Measurements from ENCODE around the gene CTNNA3. TPM values are rescaled to one million over a fixed set of nuclear protein-coding genes. Genes with fewer than 3 reads are reported as not detected.
"Not testable (repeated sequence)": the region's sequence is repeated elsewhere in the genome, so short reads cannot be mapped to it uniquely, and the experiment has no call there.

The CTNNA3 gene
- total RNA-seq, 4 donors from 2014 or later = 1.5 to 9.8 (median 4.3) TPM

- Histone ChIP-seq H3K27me3 (no peaks in the 10 kb centered on the region), H3K36me3 (no peaks in the 10 kb centered on the region), H3K4me1 (no peaks in the 10 kb centered on the region), H3K27ac (no peak overlapping the region), H3K4me3 (no peak overlapping the region), H3K9me3 (no peaks in the 10 kb centered on the region)
- intact Hi-C loops (cut with DNase I; ENCODE audit: low total_unique reads) = no loop called here
- DNase-seq = no peak
- TF ChIP-seq, protein P1, sequence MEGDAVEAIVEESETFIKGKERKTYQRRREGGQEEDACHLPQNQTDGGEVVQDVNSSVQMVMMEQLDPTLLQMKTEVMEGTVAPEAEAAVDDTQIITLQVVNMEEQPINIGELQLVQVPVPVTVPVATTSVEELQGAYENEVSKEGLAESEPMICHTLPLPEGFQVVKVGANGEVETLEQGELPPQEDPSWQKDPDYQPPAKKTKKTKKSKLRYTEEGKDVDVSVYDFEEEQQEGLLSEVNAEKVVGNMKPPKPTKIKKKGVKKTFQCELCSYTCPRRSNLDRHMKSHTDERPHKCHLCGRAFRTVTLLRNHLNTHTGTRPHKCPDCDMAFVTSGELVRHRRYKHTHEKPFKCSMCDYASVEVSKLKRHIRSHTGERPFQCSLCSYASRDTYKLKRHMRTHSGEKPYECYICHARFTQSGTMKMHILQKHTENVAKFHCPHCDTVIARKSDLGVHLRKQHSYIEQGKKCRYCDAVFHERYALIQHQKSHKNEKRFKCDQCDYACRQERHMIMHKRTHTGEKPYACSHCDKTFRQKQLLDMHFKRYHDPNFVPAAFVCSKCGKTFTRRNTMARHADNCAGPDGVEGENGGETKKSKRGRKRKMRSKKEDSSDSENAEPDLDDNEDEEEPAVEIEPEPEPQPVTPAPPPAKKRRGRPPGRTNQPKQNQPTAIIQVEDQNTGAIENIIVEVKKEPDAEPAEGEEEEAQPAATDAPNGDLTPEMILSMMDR (IDR thresholded peaks at IDR 0.05) = no peak
- TF ChIP-seq POLR2A (IDR thresholded peaks at IDR 0.05) = no peak
These were observed 156.7 kb downstream of the CTNNA3 start for GRCh38 chr10:67539312-67539711.

- no peaks in the 10 kb centered on the region for H3K4me1 ChIP-seq
- H3K27me3 ChIP-seq = no peaks in the 10 kb centered on the region
- H3K36me3 ChIP-seq = no peaks in the 10 kb centered on the region
- no peak overlapping the region for H3K4me3 ChIP-seq
- intact Hi-C loops (cut with DNase I; ENCODE audit: low total_unique reads) = no loop called here
- no peaks in the 10 kb centered on the region for H3K9me3 ChIP-seq
- H3K27ac ChIP-seq = no peak overlapping the region
- TF ChIP-seq, protein P1 (IDR thresholded peaks at IDR 0.05) = no peak
- DNase-seq = no peak
These were observed 158.1 kb downstream of the CTNNA3 start for GRCh38 chr10:67537906-67538305.

DNA sequence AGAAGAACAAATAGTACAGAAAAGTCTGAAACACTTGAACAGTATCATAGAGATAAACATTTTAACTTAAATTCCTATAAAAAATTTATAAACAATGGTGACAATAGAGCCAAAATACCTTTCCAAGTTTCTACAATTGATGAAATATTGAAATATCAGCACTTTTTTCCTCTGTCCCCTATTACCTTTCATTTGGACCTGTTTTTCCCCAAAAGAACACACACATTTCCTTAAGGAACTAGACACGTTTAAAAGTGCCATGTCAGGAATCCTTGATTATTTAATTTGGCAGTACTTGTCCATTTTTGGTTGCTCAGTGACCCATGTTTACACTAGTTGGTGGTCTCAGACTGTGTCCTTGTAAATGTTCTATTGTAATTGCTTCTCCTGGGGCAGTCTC, 162.6 kb downstream of the CTNNA3 start:
- Histone ChIP-seq H3K4me1 (no peaks in the 10 kb centered on the region), H3K9me3 (no peaks in the 10 kb centered on the region), H3K36me3 (no peaks in the 10 kb centered on the region), H3K27me3 (no peaks in the 10 kb centered on the region), H3K4me3 (no peak overlapping the region), H3K27ac (no peak overlapping the region)
- intact Hi-C loops (cut with DNase I; ENCODE audit: low total_unique reads) = no loop called here
- no peak for TF ChIP-seq POLR2A (IDR thresholded peaks at IDR 0.05)
- TF ChIP-seq, protein P1 (IDR thresholded peaks at IDR 0.05) = no peak
- no peak for DNase-seq

- H3K4me3 ChIP-seq; DNase-seq; H3K27ac ChIP-seq; H3K4me1 ChIP-seq; H3K36me3 ChIP-seq; H3K9me3 ChIP-seq; H3K27me3 ChIP-seq; intact Hi-C loops (cut with DNase I; ENCODE audit: low total_unique reads): not testable (repeated sequence)
These were observed 165.0 kb downstream of the CTNNA3 start for GRCh38 chr10:67530990-67531389.

DNA sequence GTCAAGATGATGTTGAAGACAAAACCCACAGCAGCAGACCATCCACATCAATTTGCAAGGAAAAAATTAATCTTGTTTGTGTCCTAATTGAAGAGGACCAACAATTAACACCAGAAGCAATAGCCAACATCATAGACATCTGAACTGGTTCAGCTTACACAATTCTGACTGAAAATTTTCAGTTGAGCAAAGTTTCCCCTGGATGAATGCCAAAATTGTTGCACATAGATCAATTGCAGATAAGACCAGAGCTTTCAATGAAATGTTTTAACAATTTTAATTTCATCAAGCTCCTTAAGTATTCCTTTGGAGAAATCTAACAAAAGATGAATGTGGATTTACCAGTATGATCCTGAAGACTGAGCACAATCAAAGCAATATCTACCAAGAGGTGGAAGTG, 168.6 kb downstream of the CTNNA3 start:
- Histone ChIP-seq H3K27ac (no peak overlapping the region), H3K36me3 (no peaks in the 10 kb centered on the region), H3K9me3 (no peaks in the 10 kb centered on the region), H3K4me3 (no peak overlapping the region), H3K4me1 (no peaks in the 10 kb centered on the region), H3K27me3 (no peaks in the 10 kb centered on the region)
- TF ChIP-seq, protein P1 (IDR thresholded peaks at IDR 0.05) = no peak
- no peak for TF ChIP-seq POLR2A (IDR thresholded peaks at IDR 0.05)
- DNase-seq = no peak
- intact Hi-C loops (cut with DNase I; ENCODE audit: low total_unique reads) = no loop called here

DNA sequence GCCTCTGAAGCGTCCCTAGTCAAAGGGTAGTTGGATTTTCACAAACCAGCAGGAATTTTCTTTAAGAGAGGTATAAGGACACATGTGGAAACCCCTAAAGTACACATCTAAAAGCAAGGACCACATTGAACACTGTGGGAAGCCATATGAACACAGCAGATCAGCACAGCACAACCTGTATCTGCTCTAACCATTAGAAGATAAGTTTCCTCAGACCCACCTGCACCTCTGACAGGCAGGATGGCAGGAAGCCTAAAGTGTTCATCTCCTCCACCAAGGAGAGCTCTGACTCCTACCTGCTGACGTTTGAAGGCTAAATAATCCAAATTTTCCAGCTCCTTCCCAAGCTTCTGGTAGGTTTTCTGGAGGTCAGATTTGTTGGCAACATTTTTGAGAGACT, 174.4 kb downstream of the CTNNA3 start:
- no peak overlapping the region for H3K4me3 ChIP-seq
- no peaks in the 10 kb centered on the region for H3K36me3 ChIP-seq
- no peaks in the 10 kb centered on the region for H3K9me3 ChIP-seq
- intact Hi-C loops (cut with DNase I; ENCODE audit: low total_unique reads) = no loop called here
- no peaks in the 10 kb centered on the region for H3K27me3 ChIP-seq
- H3K27ac ChIP-seq = no peak overlapping the region
- TF ChIP-seq POLR2A (IDR thresholded peaks at IDR 0.05) = no peak
- TF ChIP-seq, protein P1 (IDR thresholded peaks at IDR 0.05) = no peak
- H3K4me1 ChIP-seq = no peaks in the 10 kb centered on the region
- DNase-seq = no peak

Measured in uterus (tissue), 4 donors.